Measurements from ENCODE around the gene COTL1.

COTL1 gene

GRCh38 chr16:84643674-84644073, 25.8 kb upstream of the COTL1 start:
- Histone ChIP-seq H3K4me2 (ENCODE audit: low read depth, low read length, poor library complexity, severe bottlenecking) (no peak overlapping the region), H3K9ac (ENCODE audit: low read depth, low read length, poor library complexity, severe bottlenecking) (no peak overlapping the region), H3K4me3 (ENCODE audit: low read length, poor library complexity, severe bottlenecking) (no peak overlapping the region), H2AFZ (ENCODE audit: low read length) (no peak overlapping the region), H3K79me2 (ENCODE audit: insufficient read depth, low read length) (no peaks in the 10 kb centered on the region), H3F3A (ENCODE audit: low read depth) (no peaks in the 10 kb centered on the region), H3K27me3 (ENCODE audit: insufficient read depth, low read length, poor library complexity, severe bottlenecking) (no peaks in the 10 kb centered on the region), H3K9me2 (replicated peaks; ENCODE audit: low read depth, low read length) (no peaks in the 10 kb centered on the region), H4K20me1 (ENCODE audit: insufficient read depth, low read length, poor library complexity, severe bottlenecking) (no peaks in the 10 kb centered on the region), H3K4me1 (ENCODE audit: insufficient read depth, low read length, poor library complexity, severe bottlenecking) (peaks cover 35% of the 10 kb centered on the region), H3K36me3 (ENCODE audit: insufficient read depth, low read length) (no peaks in the 10 kb centered on the region), H3K9me3 (ENCODE audit: insufficient read depth, low read depth, low read length) (no peaks in the 10 kb centered on the region)
- TF ChIP-seq EZH2phosphoT487 (IDR thresholded peaks at IDR 0.05; ENCODE audit: borderline replicate concordance) (no peak), CTCF (conservative IDR thresholded peaks at IDR 0.05; ENCODE audit: low read length) (no peak)

GRCh38 chr16:84643180-84643583, 25.3 kb upstream of the COTL1 start:
- TF ChIP-seq CTCF (conservative IDR thresholded peaks at IDR 0.05; ENCODE audit: low read length): no peak
- no peak for TF ChIP-seq EZH2phosphoT487 (IDR thresholded peaks at IDR 0.05; ENCODE audit: borderline replicate concordance)
- Histone ChIP-seq H3F3A (ENCODE audit: low read depth) (no peaks in the 10 kb centered on the region), H3K9me3 (ENCODE audit: insufficient read depth, low read depth, low read length) (no peaks in the 10 kb centered on the region), H3K4me3 (ENCODE audit: low read length, poor library complexity, severe bottlenecking) (no peak overlapping the region), H3K9ac (ENCODE audit: low read depth, low read length, poor library complexity, severe bottlenecking) (no peak overlapping the region), H3K27me3 (ENCODE audit: insufficient read depth, low read length, poor library complexity, severe bottlenecking) (no peaks in the 10 kb centered on the region), H3K4me2 (ENCODE audit: low read depth, low read length, poor library complexity, severe bottlenecking) (no peak overlapping the region), H4K20me1 (ENCODE audit: insufficient read depth, low read length, poor library complexity, severe bottlenecking) (no peaks in the 10 kb centered on the region), H3K9me2 (replicated peaks; ENCODE audit: low read depth, low read length) (no peaks in the 10 kb centered on the region), H2AFZ (ENCODE audit: low read length) (no peak overlapping the region), H3K79me2 (ENCODE audit: insufficient read depth, low read length) (no peaks in the 10 kb centered on the region), H3K36me3 (ENCODE audit: insufficient read depth, low read length) (no peaks in the 10 kb centered on the region), H3K4me1 (ENCODE audit: insufficient read depth, low read length, poor library complexity, severe bottlenecking) (peaks cover 35% of the 10 kb centered on the region)

- no peaks in the 10 kb centered on the region for H3K36me3 ChIP-seq (ENCODE audit: insufficient read depth, low read length)
- no peaks in the 10 kb centered on the region for H3K79me2 ChIP-seq (ENCODE audit: insufficient read depth, low read length)
- H3K9me3 ChIP-seq (ENCODE audit: insufficient read depth, low read depth, low read length): no peaks in the 10 kb centered on the region
- H3K27me3 ChIP-seq (ENCODE audit: insufficient read depth, low read length, poor library complexity, severe bottlenecking): no peaks in the 10 kb centered on the region
- no peaks in the 10 kb centered on the region for H3K9me2 ChIP-seq (replicated peaks; ENCODE audit: low read depth, low read length)
- peak overlapping the region; percentile 76 for H2AFZ ChIP-seq (ENCODE audit: low read length)
- peak overlapping the region; percentile 86 for H3K4me2 ChIP-seq (ENCODE audit: low read depth, low read length, poor library complexity, severe bottlenecking)
- no peak for TF ChIP-seq EZH2phosphoT487 (IDR thresholded peaks at IDR 0.05; ENCODE audit: borderline replicate concordance)
- no peak for TF ChIP-seq CTCF (conservative IDR thresholded peaks at IDR 0.05; ENCODE audit: low read length)
- no peaks in the 10 kb centered on the region for H3F3A ChIP-seq (ENCODE audit: low read depth)
- peak overlapping the region; percentile 66 for H3K4me3 ChIP-seq (ENCODE audit: low read length, poor library complexity, severe bottlenecking)
- no peaks in the 10 kb centered on the region for H4K20me1 ChIP-seq (ENCODE audit: insufficient read depth, low read length, poor library complexity, severe bottlenecking)
- peaks cover 30% of the 10 kb centered on the region for H3K4me1 ChIP-seq (ENCODE audit: insufficient read depth, low read length, poor library complexity, severe bottlenecking)
- H3K9ac ChIP-seq (ENCODE audit: low read depth, low read length, poor library complexity, severe bottlenecking): peak overlapping the region; percentile 72
Measured at GRCh38 chr16:84641643-84642358, 23.9 kb upstream of the COTL1 start.

Data from Loucy (cell line).